ENCODE data around the gene TIGIT. TPM values are rescaled to one million over a fixed set of nuclear protein-coding genes. Genes with fewer than 3 reads are reported as not detected.

TIGIT gene
- total RNA-seq, 1 experiment from 2014 or later = not detected

- Histone ChIP-seq H4K8ac (replicated peaks; ENCODE audit: insufficient read length, low read depth, low read length) (no peak overlapping the region), H2AFZ (ENCODE audit: low read length) (no peak overlapping the region), H3K79me2 (ENCODE audit: insufficient read depth, low read length) (no peaks in the 10 kb centered on the region), H2BK20ac (ENCODE audit: low read depth, low read length, poor library complexity, severe bottlenecking) (no peak overlapping the region), H3K18ac (ENCODE audit: insufficient read length, low read depth, low read length) (no peak overlapping the region), H2BK15ac (ENCODE audit: low read depth, low read length) (no peak overlapping the region), H3K27ac (ENCODE audit: insufficient read length, low read depth, low read length) (no peak overlapping the region), H4K20me1 (ENCODE audit: control insufficient read depth, insufficient read depth, insufficient read length) (no peaks in the 10 kb centered on the region), H2BK120ac (ENCODE audit: low read depth, low read length, poor library complexity, severe bottlenecking) (no peak overlapping the region), H4K5ac (ENCODE audit: insufficient read length, low read depth, low read length) (no peak overlapping the region), H3K4me2 (ENCODE audit: insufficient read depth, insufficient read length, low read length) (no peak overlapping the region), H2AK5ac (ENCODE audit: insufficient read length, low read length) (no peak overlapping the region), H2BK12ac (ENCODE audit: insufficient read length, low read depth, low read length) (no peak overlapping the region), H3K23me2 (ENCODE audit: insufficient read length, low read depth, low read length, poor library complexity, severe bottlenecking) (no peaks in the 10 kb centered on the region), H3K79me1 (ENCODE audit: insufficient read depth, low read depth, low read length, poor library complexity, severe bottlenecking) (no peaks in the 10 kb centered on the region), H3K9ac (ENCODE audit: extremely low read depth, insufficient read length, low read length) (no peak overlapping the region), H3K27me3 (ENCODE audit: insufficient read depth, low read length) (no peaks in the 10 kb centered on the region), H4K91ac (ENCODE audit: insufficient read length, low read depth, low read length) (no peak overlapping the region), H3K14ac (ENCODE audit: insufficient read depth, low read length) (no peak overlapping the region), H3K9me3 (ENCODE audit: control insufficient read depth, low read depth, low read length) (no peaks in the 10 kb centered on the region), H3T11ph (ENCODE audit: low read length) (no peak overlapping the region), H3K4me1 (ENCODE audit: insufficient read depth, low read length) (no peaks in the 10 kb centered on the region), H3K23ac (ENCODE audit: insufficient read length, low read depth, low read length) (no peak overlapping the region), H3K56ac (ENCODE audit: insufficient read length, low read depth, low read length) (no peak overlapping the region), H2BK5ac (ENCODE audit: insufficient read length, low read length) (no peak overlapping the region), H3K4ac (ENCODE audit: low read depth, low read length) (no peak overlapping the region)
- TF ChIP-seq CTCF (conservative IDR thresholded peaks at IDR 0.05) = no peak
- no peak for DNase-seq
- Mint-ChIP-seq H3K36me3 (ENCODE audit: insufficient read depth in 1 of 3, low read depth in 3 of 3) (no peaks in the 10 kb centered on the region), H3K4me1 (no peaks in the 10 kb centered on the region), H3K27ac (no peak overlapping the region), H3K9me3 (no peaks in the 10 kb centered on the region), H3K4me3 (no peak overlapping the region), H3K27me3 (ENCODE audit: low read depth) (no peaks in the 10 kb centered on the region)
- WGBS (ENCODE audit: extremely low coverage, insufficient read length, low lambda C conversion rate) = no CpG with 5 or more reads among the region's 3 CpGs
Measured at GRCh38 chr3:114307832-114308231, 14.0 kb downstream of the TIGIT start.
